Testis (tissue), 3 donors: ENCODE measurements around the gene HCRTR2. TPM values are rescaled to one million over a fixed set of nuclear protein-coding genes. Genes with fewer than 3 reads are reported as not detected.
A peak's percentile ranks its signal among the peaks of the same experiment; 100 is the strongest.
"Not testable (repeated sequence)": the region's sequence is repeated elsewhere in the genome, so short reads cannot be mapped to it uniquely, and the experiment has no call there.

Experiments used
- DNase-seq: peaks from one replicate; pipeline ENCODE4 v3.0.0-alpha.2; 2019
- H3K27ac ChIP-seq, 2 donors: fragments of 200-600 bp; sonication (generic); one replicate each; pipeline ENCODE4 v1.5.1; 2019
- H3K27me3 ChIP-seq: fragments of 200-600 bp; sonication (generic); one replicate; pipeline ENCODE4 v1.5.1; 2019
- H3K36me3 ChIP-seq: fragments of 200-600 bp; sonication (generic); one replicate; pipeline ENCODE4 v1.5.1; 2017; ENCODE audit warnings: low read depth; ENCODE audit errors: missing control alignments
- H3K4me1 ChIP-seq: fragments of 200-600 bp; sonication (generic); one replicate; pipeline ENCODE4 v1.5.1; 2019
- H3K4me3 ChIP-seq, 2 donors: fragments of 200-600 bp; sonication (generic); one replicate each; pipeline ENCODE4 v1.5.1; 2017 to 2019
- H3K9me3 ChIP-seq: fragments of 200-600 bp; sonication (generic); one replicate; pipeline ENCODE4 v1.5.1; 2017
- POLR2A ChIP-seq: fragments of 450-650 bp; IDR thresholded peaks from one replicate; pipeline ENCODE4 v1.6.1; 2017; ENCODE audit warnings: antibody characterized with exemption, mild to moderate bottlenecking, moderate library complexity
- WGBS, 2 donors: methylation state at CpG; one replicate each; pipeline ENCODE4 v1.1.5; 2018; 5-methylcytosine and 5-hydroxymethylcytosine counted together
- intact Hi-C: fragments of 100-400 bp; cut with DNase I; formaldehyde crosslinking; loops from one replicate; pipeline ENCODE4 v1.15.1; 2023; ENCODE audit warnings: low total_unique reads
- polyA plus RNA-seq: library from polyadenylated mRNA; stranded (reverse); fragments of 350-450 nt; fragmentation: Illumina TruSeq; extraction: RNeasy Lipid Tissue Mini Kit (QIAGEN cat#74804); gene quantifications from one replicate; pipeline ENCODE4 v1.2.3, GENCODE V29; 2014; ENCODE audit warnings: low read depth, low replicate concordance; ENCODE audit not compliant: insufficient read depth
- total RNA-seq, 2 donors: library from RNA; depleted of rRNA; stranded (reverse); fragments of >200 nt; gene quantifications; one replicate each; pipeline ENCODE4 v1.2.3, GENCODE V29; 2016
- TF ChIP-seq, protein P1 (sequence below), 3 experiments: fragments of 450-650 bp in 2 of 3; fragments of 200-600 bp in 1 of 3; sonication (generic) in 1 of 3; IDR thresholded peaks; one replicate each; pipeline ENCODE4 v1.5.1; 2016 to 2019; ENCODE audit warnings: antibody characterized with exemption in 3 of 3, mild to moderate bottlenecking in 2 of 3, moderate library complexity in 1 of 3

Gene HCRTR2
- total and polyA plus RNA-seq, 3 donors from 2014 or later: 0.39 to 0.50 (median 0.50) TPM

DNA sequence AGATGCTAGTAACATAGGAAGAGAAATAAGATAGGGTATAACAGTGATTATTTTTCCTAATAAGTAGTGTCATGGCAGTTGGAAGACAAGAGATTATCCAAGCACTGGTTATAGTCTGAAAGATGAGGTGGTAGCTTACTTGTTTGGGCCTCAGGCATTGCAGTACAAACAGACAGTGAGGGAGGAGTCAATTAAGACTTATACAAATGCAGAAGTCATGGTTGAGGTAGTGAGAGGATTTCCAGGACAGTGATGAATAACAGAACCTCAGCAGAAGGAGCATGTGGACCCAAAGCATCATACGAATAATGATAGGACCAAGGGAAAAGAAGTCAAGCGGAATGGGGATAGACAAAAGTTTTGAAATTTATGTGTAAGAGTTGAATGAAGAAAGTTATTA, 53.5 kb downstream of the HCRTR2 start:
- intact Hi-C loops: no loop called here
- no peaks in the 10 kb centered on the region for H3K9me3 ChIP-seq
- H3K27me3 ChIP-seq: no peaks in the 10 kb centered on the region
- no peaks in the 10 kb centered on the region for H3K36me3 ChIP-seq
- DNase-seq: no peak
- TF ChIP-seq, protein P1, sequence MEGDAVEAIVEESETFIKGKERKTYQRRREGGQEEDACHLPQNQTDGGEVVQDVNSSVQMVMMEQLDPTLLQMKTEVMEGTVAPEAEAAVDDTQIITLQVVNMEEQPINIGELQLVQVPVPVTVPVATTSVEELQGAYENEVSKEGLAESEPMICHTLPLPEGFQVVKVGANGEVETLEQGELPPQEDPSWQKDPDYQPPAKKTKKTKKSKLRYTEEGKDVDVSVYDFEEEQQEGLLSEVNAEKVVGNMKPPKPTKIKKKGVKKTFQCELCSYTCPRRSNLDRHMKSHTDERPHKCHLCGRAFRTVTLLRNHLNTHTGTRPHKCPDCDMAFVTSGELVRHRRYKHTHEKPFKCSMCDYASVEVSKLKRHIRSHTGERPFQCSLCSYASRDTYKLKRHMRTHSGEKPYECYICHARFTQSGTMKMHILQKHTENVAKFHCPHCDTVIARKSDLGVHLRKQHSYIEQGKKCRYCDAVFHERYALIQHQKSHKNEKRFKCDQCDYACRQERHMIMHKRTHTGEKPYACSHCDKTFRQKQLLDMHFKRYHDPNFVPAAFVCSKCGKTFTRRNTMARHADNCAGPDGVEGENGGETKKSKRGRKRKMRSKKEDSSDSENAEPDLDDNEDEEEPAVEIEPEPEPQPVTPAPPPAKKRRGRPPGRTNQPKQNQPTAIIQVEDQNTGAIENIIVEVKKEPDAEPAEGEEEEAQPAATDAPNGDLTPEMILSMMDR (IDR thresholded peaks at IDR 0.05): no peak
- no peak for TF ChIP-seq POLR2A
- WGBS, 2 donors: 67 to 72% methylated on average over 2 of the region's 2 CpGs
- no peaks in the 10 kb centered on the region for H3K4me1 ChIP-seq
- no peak overlapping the region for H3K4me3 ChIP-seq
- H3K27ac ChIP-seq: no peak overlapping the region

DNA sequence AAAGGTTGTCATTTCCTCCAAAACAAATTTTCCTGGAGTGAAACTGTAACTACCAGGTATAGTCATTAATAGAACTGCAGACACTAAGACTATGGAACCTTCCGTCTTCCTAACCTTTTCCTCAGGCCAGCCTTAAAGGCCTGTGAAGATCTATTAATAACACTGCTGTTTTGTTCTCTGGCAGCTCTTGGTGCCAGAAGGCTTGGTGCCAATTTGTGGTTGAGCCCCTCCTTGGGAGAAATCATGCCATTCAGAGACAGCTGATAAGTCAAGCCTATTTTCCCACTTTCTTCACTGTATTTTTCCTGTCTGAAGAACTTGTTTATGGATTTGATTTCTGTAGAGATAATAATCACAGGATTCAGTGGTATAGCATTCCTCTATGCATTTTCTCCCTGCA, 64.8 kb downstream of the HCRTR2 start:
- peak; percentile 37 for DNase-seq
- H3K27me3 ChIP-seq: no peaks in the 10 kb centered on the region
- H3K9me3 ChIP-seq: no peaks in the 10 kb centered on the region
- H3K27ac ChIP-seq: no peak overlapping the region
- WGBS, 2 donors: 25 to 35% methylated on average over 1 of the region's 1 CpG
- no peak for TF ChIP-seq POLR2A
- TF ChIP-seq, protein P1 (IDR thresholded peaks at IDR 0.05): no peak
- H3K4me1 ChIP-seq: no peaks in the 10 kb centered on the region
- intact Hi-C loops: no loop called here
- no peaks in the 10 kb centered on the region for H3K36me3 ChIP-seq
- H3K4me3 ChIP-seq: no peak overlapping the region

GRCh38 chr6:55240975-55241605, 66.8 kb downstream of the HCRTR2 start:
- H3K4me1 ChIP-seq, H3K9me3 ChIP-seq, intact Hi-C loops, H3K27ac ChIP-seq, H3K36me3 ChIP-seq, DNase-seq, H3K4me3 ChIP-seq, H3K27me3 ChIP-seq: not testable (repeated sequence)
- 33 to 41% methylated on average over 6 of the region's 6 CpGs for WGBS, 2 donors
- TF ChIP-seq, protein P1 (IDR thresholded peaks at IDR 0.05): peak; percentile 31 to 53 (median 44)

DNA sequence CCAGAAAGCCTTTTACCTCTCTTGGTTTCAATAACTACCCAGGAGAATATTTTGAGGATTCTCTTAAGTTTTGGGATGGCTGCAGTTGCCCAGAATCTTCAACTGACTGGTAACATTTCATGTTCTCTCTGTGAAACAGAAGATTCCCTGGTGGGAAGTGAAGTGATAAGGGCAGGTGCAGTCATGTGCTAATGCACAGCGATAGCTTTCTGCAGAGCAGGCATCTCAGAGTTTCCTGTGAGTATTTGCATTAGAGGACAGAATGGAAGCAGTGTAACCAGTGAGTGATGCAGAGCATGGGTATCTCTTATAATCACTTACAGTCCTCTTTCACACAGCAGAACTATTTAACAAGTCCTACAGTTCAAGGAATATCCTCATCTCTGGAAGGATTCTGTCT, 76.1 kb downstream of the HCRTR2 start:
- no peak for DNase-seq
- no peak overlapping the region for H3K27ac ChIP-seq
- TF ChIP-seq, protein P1 (IDR thresholded peaks at IDR 0.05): no peak
- no peak for TF ChIP-seq POLR2A
- no peaks in the 10 kb centered on the region for H3K36me3 ChIP-seq
- WGBS, 2 donors: 25 to 29% methylated on average over 1 of the region's 1 CpG
- H3K27me3 ChIP-seq: no peaks in the 10 kb centered on the region
- no peaks in the 10 kb centered on the region for H3K4me1 ChIP-seq
- H3K9me3 ChIP-seq: no peaks in the 10 kb centered on the region
- no peak overlapping the region for H3K4me3 ChIP-seq
- intact Hi-C loops: no loop called here

DNA sequence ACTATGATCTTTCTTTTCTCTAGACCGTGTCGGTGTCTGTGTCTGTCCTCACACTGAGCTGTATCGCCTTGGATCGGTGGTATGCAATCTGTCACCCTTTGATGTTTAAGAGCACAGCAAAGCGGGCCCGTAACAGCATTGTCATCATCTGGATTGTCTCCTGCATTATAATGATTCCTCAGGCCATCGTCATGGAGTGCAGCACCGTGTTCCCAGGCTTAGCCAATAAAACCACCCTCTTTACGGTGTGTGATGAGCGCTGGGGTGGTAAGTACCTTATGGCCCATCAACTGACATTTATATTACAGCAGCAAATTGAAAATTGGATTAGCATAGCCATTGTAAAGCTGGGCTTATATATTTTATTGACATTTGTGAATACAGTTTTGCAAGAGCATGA, 80.8 kb downstream of the HCRTR2 start:
- Histone ChIP-seq H3K4me1 (no peaks in the 10 kb centered on the region), H3K27me3 (no peaks in the 10 kb centered on the region), H3K4me3 (no peak overlapping the region), H3K36me3 (no peaks in the 10 kb centered on the region), H3K9me3 (no peaks in the 10 kb centered on the region), H3K27ac (no peak overlapping the region)
- 66 to 77% methylated on average over 10 of the region's 10 CpGs for WGBS, 2 donors
- no peak for DNase-seq
- TF ChIP-seq POLR2A: no peak
- intact Hi-C loops: no loop called here
